Activated B cell treated with CpG ODN at 0.5 μM for 24 hours (primary cell): Measurements from ENCODE around the gene TEAD3. TPM values are rescaled to one million over a fixed set of nuclear protein-coding genes. Genes with fewer than 3 reads are reported as not detected.

Experiments
- ATAC-seq: fragments of 200-7000 bp; cut with Tn5 transposase; one replicate; pipeline ENCODE4 v1.10.0; 2021; ENCODE audit warnings: low read depth, mild to moderate bottlenecking, moderate library complexity
- CTCF ChIA-PET: fragments of 350-600 bp; sonication (Branson Sonifier 250); formaldehyde crosslinking; loops from one replicate; lab custom pipeline; 2021; ENCODE audit warnings: antibody characterized with exemption; lab: Charles Lee
- POLR2A ChIA-PET: fragments of 350-600 bp; sonication (Branson Sonifier 250); formaldehyde crosslinking; loops from one replicate; lab custom pipeline; 2021; ENCODE audit warnings: antibody characterized with exemption; lab: Charles Lee
- DNase-seq: peaks from one replicate; pipeline ENCODE4 v3.0.0; 2022
- H3K27ac Mint-ChIP-seq: one replicate; pipeline ENCODE4 v1.8.0; 2020; ENCODE audit warnings: mixed read lengths
- H3K27me3 Mint-ChIP-seq: one replicate; pipeline ENCODE4 v1.8.0; 2021; ENCODE audit warnings: mixed read lengths
- H3K36me3 Mint-ChIP-seq: one replicate; pipeline ENCODE4 v1.8.0; 2021; ENCODE audit warnings: low read depth, mixed read lengths
- H3K4me1 Mint-ChIP-seq: one replicate; pipeline ENCODE4 v1.8.0; 2021; ENCODE audit warnings: mixed read lengths
- H3K4me3 Mint-ChIP-seq: one replicate; pipeline ENCODE4 v1.8.0; 2020; ENCODE audit warnings: mild to moderate bottlenecking, mixed read lengths
- H3K9me3 Mint-ChIP-seq: one replicate; pipeline ENCODE4 v1.8.0; 2020; ENCODE audit warnings: mixed read lengths
- intact Hi-C: fragments of 100-400 bp; cut with micrococcal nuclease; formaldehyde crosslinking; loops from one replicate; pipeline ENCODE4 v1.15.1; 2024
- total RNA-seq: library from RNA; stranded (reverse); gene quantifications from 2 replicates; pipeline ENCODE4 v1.2.3, GENCODE V29; 2022
- TF ChIP-seq, protein P1 (sequence below): fragments of 200-600 bp; IDR thresholded peaks from one replicate; pipeline ENCODE4 v1.8.0; 2022; ENCODE audit warnings: antibody characterized with exemption, mild to moderate bottlenecking

TEAD3 gene
- total RNA-seq, 1 donor from 2014 or later, result 0.13 TPM

- H3K27me3 Mint-ChIP-seq, result peaks cover 8% of the 10 kb centered on the region
- POLR2A ChIA-PET, result no interaction called here
- H3K4me3 Mint-ChIP-seq, result no peak overlapping the region
- TF ChIP-seq, protein P1, sequence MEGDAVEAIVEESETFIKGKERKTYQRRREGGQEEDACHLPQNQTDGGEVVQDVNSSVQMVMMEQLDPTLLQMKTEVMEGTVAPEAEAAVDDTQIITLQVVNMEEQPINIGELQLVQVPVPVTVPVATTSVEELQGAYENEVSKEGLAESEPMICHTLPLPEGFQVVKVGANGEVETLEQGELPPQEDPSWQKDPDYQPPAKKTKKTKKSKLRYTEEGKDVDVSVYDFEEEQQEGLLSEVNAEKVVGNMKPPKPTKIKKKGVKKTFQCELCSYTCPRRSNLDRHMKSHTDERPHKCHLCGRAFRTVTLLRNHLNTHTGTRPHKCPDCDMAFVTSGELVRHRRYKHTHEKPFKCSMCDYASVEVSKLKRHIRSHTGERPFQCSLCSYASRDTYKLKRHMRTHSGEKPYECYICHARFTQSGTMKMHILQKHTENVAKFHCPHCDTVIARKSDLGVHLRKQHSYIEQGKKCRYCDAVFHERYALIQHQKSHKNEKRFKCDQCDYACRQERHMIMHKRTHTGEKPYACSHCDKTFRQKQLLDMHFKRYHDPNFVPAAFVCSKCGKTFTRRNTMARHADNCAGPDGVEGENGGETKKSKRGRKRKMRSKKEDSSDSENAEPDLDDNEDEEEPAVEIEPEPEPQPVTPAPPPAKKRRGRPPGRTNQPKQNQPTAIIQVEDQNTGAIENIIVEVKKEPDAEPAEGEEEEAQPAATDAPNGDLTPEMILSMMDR, result no peak
- no peaks in the 10 kb centered on the region for H3K36me3 Mint-ChIP-seq
- no peak overlapping the region for H3K27ac Mint-ChIP-seq
- CTCF ChIA-PET, result interaction anchor here (1.2 kb wide), 1 partner anchor 248 kb away, joined by 3 read pairs; no protein-coding TSS in a partner anchor
- DNase-seq (no peak), ATAC-seq (no peak)
- intact Hi-C loops, result no loop called here
- peaks cover 3% of the 10 kb centered on the region for H3K4me1 Mint-ChIP-seq
- no peaks in the 10 kb centered on the region for H3K9me3 Mint-ChIP-seq
Measured at GRCh38 chr6:35489066-35489465, 7.8 kb downstream of the TEAD3 start.

DNA sequence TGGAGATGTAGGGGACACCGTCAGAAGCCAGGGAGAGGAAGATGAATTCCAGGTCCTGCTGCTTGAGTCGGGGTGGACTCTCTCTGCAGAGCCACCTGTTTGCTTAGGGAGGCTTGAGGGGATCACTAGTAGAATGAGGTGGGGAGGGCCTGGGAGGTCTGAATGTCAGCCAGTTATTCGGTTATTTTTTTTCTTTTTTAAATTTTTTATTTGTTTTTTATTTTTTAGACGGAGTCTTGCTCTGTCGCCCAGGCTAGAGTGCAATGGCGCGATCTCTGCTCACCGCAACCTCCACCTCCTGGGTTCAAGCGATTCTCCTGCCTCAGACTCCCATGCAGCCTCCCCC, 8.4 kb downstream of the TEAD3 start:
- H3K4me3 Mint-ChIP-seq, result no peak overlapping the region
- H3K9me3 Mint-ChIP-seq, result no peaks in the 10 kb centered on the region
- H3K4me1 Mint-ChIP-seq, result no peaks in the 10 kb centered on the region
- TF ChIP-seq, protein P1, result no peak
- peaks cover 8% of the 10 kb centered on the region for H3K27me3 Mint-ChIP-seq
- CTCF ChIA-PET, result no interaction called here
- no peak overlapping the region for H3K27ac Mint-ChIP-seq
- no peaks in the 10 kb centered on the region for H3K36me3 Mint-ChIP-seq
- DNase-seq, result no peak
- POLR2A ChIA-PET, result no interaction called here
- no peak for ATAC-seq
- intact Hi-C loops, result no loop called here

DNA sequence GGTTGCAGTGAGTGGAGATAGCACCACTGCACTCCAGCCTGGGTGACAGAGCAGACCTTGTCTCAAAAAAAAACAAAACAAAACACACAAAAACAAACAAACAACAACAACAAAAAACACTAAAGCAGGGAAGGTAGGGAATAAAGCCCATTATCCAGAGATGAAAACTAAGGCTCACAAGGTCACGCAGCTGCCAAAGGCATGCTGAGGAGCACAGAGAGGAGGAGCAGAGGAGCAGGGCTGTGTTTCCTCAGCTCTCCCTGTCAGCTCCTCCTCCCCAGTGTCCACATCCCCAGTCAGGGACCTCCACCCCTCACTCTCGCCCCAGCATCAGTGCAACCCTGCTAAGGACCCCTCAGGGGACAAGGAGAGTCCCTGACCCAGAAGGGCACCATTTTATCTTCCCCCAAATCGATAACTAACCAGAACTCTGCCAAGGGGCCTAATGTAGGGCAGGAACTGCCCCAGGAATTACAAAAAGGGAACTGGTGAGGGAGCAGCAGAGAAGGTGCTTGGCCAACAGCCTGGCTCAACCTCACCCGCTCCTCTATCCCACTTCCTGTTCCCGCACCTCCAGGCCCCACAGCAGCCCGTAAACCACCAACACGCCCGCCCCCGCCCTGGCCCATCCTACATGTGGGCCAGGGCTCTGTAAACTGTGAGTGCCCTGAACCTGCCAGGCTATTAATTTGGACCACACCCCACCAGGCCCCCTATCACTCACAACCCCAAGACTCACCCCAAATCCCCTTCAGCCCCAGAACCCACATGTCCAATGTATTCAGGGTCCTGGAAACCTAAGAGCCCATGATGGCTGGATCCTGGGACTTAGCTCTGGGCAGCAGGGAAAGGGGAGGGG, 9.0 kb downstream of the TEAD3 start:
- H3K4me1 Mint-ChIP-seq, result no peaks in the 10 kb centered on the region
- DNase-seq, result no peak
- H3K36me3 Mint-ChIP-seq, result no peaks in the 10 kb centered on the region
- CTCF ChIA-PET, result no interaction called here
- no peak for ATAC-seq
- H3K27me3 Mint-ChIP-seq, result peaks cover 8% of the 10 kb centered on the region
- TF ChIP-seq, protein P1, result no peak
- intact Hi-C loops, result no loop called here
- no peaks in the 10 kb centered on the region for H3K9me3 Mint-ChIP-seq
- no peak overlapping the region for H3K4me3 Mint-ChIP-seq
- no peak overlapping the region for H3K27ac Mint-ChIP-seq
- POLR2A ChIA-PET, result no interaction called here

DNA sequence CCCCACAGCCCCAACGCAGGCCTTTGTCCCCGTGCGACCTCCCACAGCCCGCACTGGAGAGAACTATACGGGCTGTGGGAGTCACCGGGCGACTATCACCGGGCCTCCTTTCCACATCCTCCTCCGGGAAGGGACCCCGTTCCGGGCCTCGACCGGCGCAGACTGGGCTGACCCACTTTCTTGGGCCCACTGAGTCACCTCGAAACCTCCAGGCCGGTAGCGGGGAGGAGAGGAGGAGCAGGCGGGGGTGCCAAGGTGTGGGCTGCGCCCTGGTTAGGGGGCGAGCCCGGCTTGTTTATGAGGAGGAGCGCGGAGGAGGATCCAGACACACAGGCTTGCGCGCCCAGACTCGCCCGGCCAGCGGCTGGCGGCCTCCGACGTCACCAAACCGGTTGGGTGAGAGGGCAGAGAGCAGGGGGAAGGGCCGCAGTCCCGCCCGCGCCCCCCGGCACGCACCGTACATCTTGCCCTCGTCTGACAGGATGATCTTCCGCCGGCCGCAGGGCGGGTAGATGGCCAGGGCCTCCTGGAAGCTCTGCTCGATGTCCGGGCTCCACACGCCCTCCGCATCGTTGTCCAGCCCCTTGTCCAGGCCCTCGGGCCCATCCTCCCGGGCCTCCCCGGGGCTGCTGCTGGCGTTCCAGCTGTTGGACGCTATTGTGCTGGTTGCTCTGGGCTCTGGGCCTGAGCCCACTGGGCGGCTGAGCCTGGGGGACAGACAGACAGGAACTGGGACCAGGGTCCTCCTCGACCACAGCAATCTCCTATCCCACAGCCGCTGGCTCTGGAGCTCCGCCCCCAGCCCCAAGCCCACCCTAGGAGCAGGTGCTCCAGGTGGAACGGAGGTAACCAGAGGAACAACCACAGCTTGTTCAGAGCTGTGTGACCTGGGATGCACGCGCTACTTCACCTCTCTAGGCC, 10.6 kb downstream of the TEAD3 start:
- intact Hi-C loops, result no loop called here
- Mint-ChIP-seq H3K36me3 (no peaks in the 10 kb centered on the region), H3K9me3 (no peaks in the 10 kb centered on the region)

More for the DNA sequence above, 10.6 kb downstream of the TEAD3 start:
- TF ChIP-seq, protein P1, result no peak
- ATAC-seq (no peak), DNase-seq (no peak)
- Mint-ChIP-seq H3K4me3 (no peak overlapping the region), H3K27me3 (peaks cover 4% of the 10 kb centered on the region), H3K27ac (no peak overlapping the region), H3K4me1 (no peaks in the 10 kb centered on the region)
- POLR2A ChIA-PET, result no interaction called here
- CTCF ChIA-PET, result no interaction called here
